Keratinocyte (primary cell): ENCODE data around the gene EIF5A2. TPM values are rescaled to one million over a fixed set of nuclear protein-coding genes. Genes with fewer than 3 reads are reported as not detected.
"Not testable (repeated sequence)": the region's sequence is repeated elsewhere in the genome, so short reads cannot be mapped to it uniquely, and the experiment has no call there.

ENCODE experiments used
- DNase-seq: peaks from one replicate; pipeline ENCODE4 v3.0.0-alpha.2; 2011; ENCODE audit warnings: low read depth, missing footprints, low spot score
- FAIRE-seq: peaks from 2 replicates; lab custom pipeline; 2011; peaks lifted over from hg19 to GRCh38; lab: Jason Lieb, UNC
- H2AFZ ChIP-seq: 2 replicates; pipeline ENCODE4 v1.6.0; 2012; ENCODE audit warnings: low read length, control low read depth, inconsistent platforms; ENCODE audit not compliant: control insufficient read depth
- H3K27ac ChIP-seq: 2 replicates; pipeline ENCODE4 v1.5.1; 2011; ENCODE audit warnings: low read length; ENCODE audit not compliant: control insufficient read depth, insufficient read depth
- H3K27me3 ChIP-seq: 3 replicates; pipeline ENCODE4 v1.6.0; 2011; ENCODE audit warnings: low read length; ENCODE audit not compliant: control insufficient read depth, insufficient read depth; ENCODE audit errors: extremely low read depth
- H3K36me3 ChIP-seq, 2 experiments: 2 replicates in 1 of 2; 3 replicates in 1 of 2; pipeline ENCODE4 v1.5.1; 2011; ENCODE audit warnings: low read length in 2 of 2, mild to moderate bottlenecking in 1 of 2; ENCODE audit not compliant: control insufficient read depth in 2 of 2, insufficient read depth in 2 of 2; ENCODE audit errors: extremely low read depth in 1 of 2
- H3K4me1 ChIP-seq: 3 replicates; pipeline ENCODE4 v1.5.1; 2011; ENCODE audit warnings: low read length; ENCODE audit not compliant: control insufficient read depth, insufficient read depth; ENCODE audit errors: extremely low read depth
- H3K4me2 ChIP-seq: 3 replicates; pipeline ENCODE4 v1.6.0; 2011; ENCODE audit warnings: low read depth, low read length; ENCODE audit not compliant: control insufficient read depth, insufficient read depth; ENCODE audit errors: extremely low read depth
- H3K4me3 ChIP-seq, 3 experiments: fragments of 200-600 bp in 1 of 3; sonication (generic) in 1 of 3; 2 replicates in 2 of 3; 3 replicates in 1 of 3; pipeline ENCODE4 v1.5.1; 2011 to 2016; ENCODE audit warnings: low read length in 3 of 3, mild to moderate bottlenecking in 3 of 3, control low read depth in 2 of 3, inconsistent platforms in 1 of 3, low read depth in 1 of 3, mixed read lengths in 1 of 3, mixed run types in 1 of 3, moderate library complexity in 1 of 3; ENCODE audit not compliant: control insufficient read depth in 2 of 3, insufficient read depth in 2 of 3; ENCODE audit errors: extremely low read depth in 1 of 3
- H3K79me2 ChIP-seq: 2 replicates; pipeline ENCODE4 v1.6.0; 2012; ENCODE audit warnings: low read length; ENCODE audit not compliant: control insufficient read depth, insufficient read depth
- H3K9ac ChIP-seq: 3 replicates; pipeline ENCODE4 v1.6.0; 2011; ENCODE audit warnings: low read length; ENCODE audit not compliant: control insufficient read depth, insufficient read depth; ENCODE audit errors: extremely low read depth
- H3K9me1 ChIP-seq: 3 replicates; pipeline ENCODE4 v1.6.0; 2011; ENCODE audit warnings: low read length; ENCODE audit not compliant: control insufficient read depth, insufficient read depth; ENCODE audit errors: extremely low read depth
- H3K9me3 ChIP-seq: 2 replicates; pipeline ENCODE4 v1.5.1; 2012; ENCODE audit warnings: low read depth, low read length; ENCODE audit not compliant: control insufficient read depth
- H4K20me1 ChIP-seq: 3 replicates; pipeline ENCODE4 v1.6.0; 2011; ENCODE audit warnings: low read length; ENCODE audit not compliant: control insufficient read depth, insufficient read depth; ENCODE audit errors: extremely low read depth
- EZH2 ChIP-seq: IDR thresholded peaks from one replicate; pipeline ENCODE4 v1.6.1; 2012; ENCODE audit warnings: inconsistent platforms, mild to moderate bottlenecking, low read length, moderate library complexity
- dilution Hi-C: fragments of 300-500 bp; cut with MboI; formaldehyde crosslinking; loops from one replicate; pipeline ENCODE4 v1.7.0; 2020; ENCODE audit warnings: low sequenced_read_pairs; ENCODE audit not compliant: extremely low pct_ligation_motif_present
- polyA plus RNA-seq, 5 experiments: library from polyadenylated mRNA; depleted of rRNA in 3 of 5; stranded (reverse) in 3 of 5; stranded (forward) in 1 of 5; unstranded in 1 of 5; fragments of >200 nt; gene quantifications; 1 replicate in 1 of 5; 2 replicates in 3 of 5; 3 replicates in 1 of 5; pipeline versions ENCODE4 v1.2.1 to v1.2.3, GENCODE V29; 2011 to 2012; ENCODE audit warnings: missing spikeins in 2 of 5, low read depth in 1 of 5, low replicate concordance in 1 of 5
- TF ChIP-seq, protein P1 (sequence below), 3 experiments: IDR thresholded peaks in 1 of 3; conservative IDR thresholded peaks in 1 of 3; optimal IDR thresholded peaks in 1 of 3; 2 replicates in 2 of 3; 3 replicates in 1 of 3; pipeline versions ENCODE3 to v1.5.1; 2011; ENCODE audit warnings: low read length in 3 of 3, mild to moderate bottlenecking in 3 of 3, moderate library complexity in 2 of 3, control low read depth in 1 of 3, inconsistent platforms in 1 of 3; ENCODE audit not compliant: insufficient read depth in 2 of 3; ENCODE audit errors: extremely low read depth in 1 of 3

Gene EIF5A2
- polyA plus RNA-seq, 1 donor (not counting 4 experiments of a cell fraction or from before 2014, with no cell fraction given), result 19.2 TPM

DNA sequence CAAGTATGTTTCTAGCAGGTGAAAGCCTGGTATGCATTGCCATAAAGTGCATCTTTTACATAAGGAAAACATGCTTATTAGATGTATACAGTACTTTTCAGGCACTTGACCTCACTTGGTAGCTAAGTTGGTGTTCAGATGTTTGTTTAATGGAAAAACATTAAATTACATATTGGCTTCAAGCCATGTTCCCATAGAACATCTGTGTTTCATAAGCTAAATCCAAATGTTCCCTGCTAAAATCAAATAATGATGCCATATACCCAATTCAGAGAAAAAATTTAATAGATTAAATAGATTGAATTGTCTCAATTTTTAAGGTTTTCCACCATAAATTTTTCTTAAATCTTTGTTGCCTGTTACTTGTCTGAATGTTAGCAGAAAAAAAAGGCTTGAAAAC lies 19.3 kb downstream of the EIF5A2 start:
- TF ChIP-seq, protein P1, sequence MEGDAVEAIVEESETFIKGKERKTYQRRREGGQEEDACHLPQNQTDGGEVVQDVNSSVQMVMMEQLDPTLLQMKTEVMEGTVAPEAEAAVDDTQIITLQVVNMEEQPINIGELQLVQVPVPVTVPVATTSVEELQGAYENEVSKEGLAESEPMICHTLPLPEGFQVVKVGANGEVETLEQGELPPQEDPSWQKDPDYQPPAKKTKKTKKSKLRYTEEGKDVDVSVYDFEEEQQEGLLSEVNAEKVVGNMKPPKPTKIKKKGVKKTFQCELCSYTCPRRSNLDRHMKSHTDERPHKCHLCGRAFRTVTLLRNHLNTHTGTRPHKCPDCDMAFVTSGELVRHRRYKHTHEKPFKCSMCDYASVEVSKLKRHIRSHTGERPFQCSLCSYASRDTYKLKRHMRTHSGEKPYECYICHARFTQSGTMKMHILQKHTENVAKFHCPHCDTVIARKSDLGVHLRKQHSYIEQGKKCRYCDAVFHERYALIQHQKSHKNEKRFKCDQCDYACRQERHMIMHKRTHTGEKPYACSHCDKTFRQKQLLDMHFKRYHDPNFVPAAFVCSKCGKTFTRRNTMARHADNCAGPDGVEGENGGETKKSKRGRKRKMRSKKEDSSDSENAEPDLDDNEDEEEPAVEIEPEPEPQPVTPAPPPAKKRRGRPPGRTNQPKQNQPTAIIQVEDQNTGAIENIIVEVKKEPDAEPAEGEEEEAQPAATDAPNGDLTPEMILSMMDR (optimal IDR thresholded peaks at IDR 0.05 in 1 of 3, IDR thresholded peaks at IDR 0.05 in 1 of 3, conservative IDR thresholded peaks at IDR 0.05 in 1 of 3; ENCODE audit: extremely low read depth in 1 of 3, insufficient read depth in 2 of 3, low read length in 3 of 3), result no peak
- TF ChIP-seq EZH2, result no peak
- no peaks in the 10 kb centered on the region for H4K20me1 ChIP-seq
- H3K36me3 ChIP-seq, result no peaks in the 10 kb centered on the region
- H3K9ac ChIP-seq, result no peak overlapping the region
- no peaks in the 10 kb centered on the region for H3K4me1 ChIP-seq
- no peak overlapping the region for H2AFZ ChIP-seq
- no peak overlapping the region for H3K27ac ChIP-seq
- no peak for FAIRE-seq
- no peak overlapping the region for H3K4me2 ChIP-seq
- H3K79me2 ChIP-seq, result no peaks in the 10 kb centered on the region
- dilution Hi-C loops, result no loop called here
- H3K4me3 ChIP-seq, result no peak overlapping the region
- no peak for DNase-seq
- H3K9me1 ChIP-seq, result no peaks in the 10 kb centered on the region
- no peaks in the 10 kb centered on the region for H3K9me3 ChIP-seq
- no peaks in the 10 kb centered on the region for H3K27me3 ChIP-seq

GRCh38 chr3:170884109-170884930 lies 24.1 kb downstream of the EIF5A2 start:
- H3K4me2 ChIP-seq, DNase-seq, dilution Hi-C loops, H4K20me1 ChIP-seq, H3K79me2 ChIP-seq, H3K9me1 ChIP-seq, H3K4me3 ChIP-seq, H2AFZ ChIP-seq, H3K27me3 ChIP-seq, H3K9ac ChIP-seq, H3K4me1 ChIP-seq, H3K36me3 ChIP-seq, FAIRE-seq, H3K27ac ChIP-seq, H3K9me3 ChIP-seq: not testable (repeated sequence)

GRCh38 chr3:170878688-170879087 lies 29.7 kb downstream of the EIF5A2 start:
- H3K9ac ChIP-seq, DNase-seq, H3K4me1 ChIP-seq, H3K36me3 ChIP-seq, H4K20me1 ChIP-seq, dilution Hi-C loops, H3K9me1 ChIP-seq, H3K27me3 ChIP-seq, FAIRE-seq, H2AFZ ChIP-seq, H3K4me2 ChIP-seq, H3K79me2 ChIP-seq, H3K27ac ChIP-seq, H3K4me3 ChIP-seq, H3K9me3 ChIP-seq: not testable (repeated sequence)

DNA sequence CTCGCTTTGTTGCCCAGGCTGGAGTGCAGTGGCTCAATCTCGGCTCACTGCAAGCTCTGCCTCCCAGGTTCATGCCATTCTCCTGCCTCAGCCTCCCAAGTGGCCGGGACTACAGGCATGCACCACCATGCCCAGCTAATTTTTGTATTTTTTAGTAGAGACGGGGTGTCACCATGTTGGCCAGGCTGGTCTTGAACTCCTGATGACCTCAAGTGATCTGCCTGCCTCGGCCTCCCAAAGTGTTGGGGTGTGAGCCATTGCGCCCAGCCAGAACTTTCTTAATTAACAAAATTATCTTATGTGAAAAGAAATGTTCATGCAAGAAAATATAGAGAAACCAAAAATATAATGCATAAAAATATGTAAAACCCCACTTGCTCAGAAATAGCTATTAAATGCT lies 31.1 kb downstream of the EIF5A2 start:
- H3K36me3 ChIP-seq, H3K4me3 ChIP-seq, H2AFZ ChIP-seq, H3K9me3 ChIP-seq, H3K9ac ChIP-seq, H3K79me2 ChIP-seq, H4K20me1 ChIP-seq, dilution Hi-C loops, H3K27me3 ChIP-seq, H3K27ac ChIP-seq, H3K9me1 ChIP-seq, DNase-seq, H3K4me1 ChIP-seq, FAIRE-seq, H3K4me2 ChIP-seq: not testable (repeated sequence)
